ENCODE measurements around the gene PCDHA1.
"Not testable (repeated sequence)": the region's sequence is repeated elsewhere in the genome, so short reads cannot be mapped to it uniquely, and the experiment has no call there.

The PCDHA1 gene

GRCh38 chr5:140808889-140809291 is 22.9 kb downstream of the PCDHA1 start:
- no peak for DNase-seq

- peak; percentile 22 for DNase-seq
Measured at GRCh38 chr5:140821375-140822280, 35.7 kb downstream of the PCDHA1 start, which contains the start of gene PCDHA5. Gene PCDHA5, plus strand, starts transcription at chr5:140821613.

DNA sequence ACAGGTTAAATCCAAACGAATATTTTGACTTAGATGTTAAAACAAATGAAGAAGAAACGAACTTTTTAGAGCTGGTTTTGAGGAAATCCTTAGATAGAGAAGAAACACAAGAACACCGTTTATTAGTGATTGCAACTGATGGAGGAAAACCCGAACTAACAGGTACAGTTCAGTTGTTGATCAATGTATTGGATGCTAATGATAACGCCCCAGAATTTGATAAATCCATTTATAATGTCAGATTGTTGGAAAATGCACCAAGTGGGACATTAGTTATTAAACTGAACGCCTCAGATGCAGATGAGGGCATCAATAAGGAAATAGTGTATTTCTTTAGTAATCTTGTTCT is 36.3 kb downstream of the PCDHA1 start:
- no peak for DNase-seq

DNA sequence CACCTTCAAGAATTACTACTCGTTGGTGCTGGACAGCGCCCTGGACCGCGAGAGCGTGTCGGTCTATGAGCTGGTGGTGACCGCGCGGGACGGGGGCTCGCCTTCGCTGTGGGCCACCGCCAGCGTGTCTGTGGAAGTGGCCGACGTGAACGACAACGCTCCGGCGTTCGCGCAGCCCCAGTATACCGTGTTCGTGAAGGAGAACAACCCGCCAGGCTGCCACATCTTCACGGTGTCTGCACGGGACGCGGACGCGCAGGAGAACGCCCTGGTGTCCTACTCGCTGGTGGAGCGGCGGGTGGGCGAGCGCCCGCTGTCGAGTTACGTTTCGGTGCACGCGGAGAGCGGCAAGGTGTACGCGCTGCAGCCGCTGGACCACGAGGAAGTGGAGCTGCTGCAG is 37.0 kb downstream of the PCDHA1 start:
- not testable (repeated sequence) for DNase-seq

DNA sequence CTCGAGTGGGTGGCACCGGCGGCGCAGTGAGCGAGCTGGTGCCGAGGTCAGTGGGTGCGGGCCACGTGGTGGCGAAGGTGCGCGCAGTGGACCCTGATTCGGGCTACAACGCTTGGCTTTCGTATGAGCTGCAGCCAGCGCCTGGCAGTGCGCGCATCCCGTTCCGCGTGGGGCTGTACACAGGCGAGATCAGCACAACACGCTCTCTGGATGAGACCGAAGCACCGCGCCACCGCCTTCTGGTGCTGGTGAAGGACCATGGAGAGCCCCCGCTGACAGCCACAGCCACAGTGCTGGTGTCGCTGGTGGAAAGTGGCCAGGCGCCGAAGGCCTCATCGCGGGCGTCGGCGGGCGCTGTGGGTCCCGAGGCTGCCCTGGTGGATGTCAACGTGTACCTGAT is 37.5 kb downstream of the PCDHA1 start:
- DNase-seq, result no peak

DNA sequence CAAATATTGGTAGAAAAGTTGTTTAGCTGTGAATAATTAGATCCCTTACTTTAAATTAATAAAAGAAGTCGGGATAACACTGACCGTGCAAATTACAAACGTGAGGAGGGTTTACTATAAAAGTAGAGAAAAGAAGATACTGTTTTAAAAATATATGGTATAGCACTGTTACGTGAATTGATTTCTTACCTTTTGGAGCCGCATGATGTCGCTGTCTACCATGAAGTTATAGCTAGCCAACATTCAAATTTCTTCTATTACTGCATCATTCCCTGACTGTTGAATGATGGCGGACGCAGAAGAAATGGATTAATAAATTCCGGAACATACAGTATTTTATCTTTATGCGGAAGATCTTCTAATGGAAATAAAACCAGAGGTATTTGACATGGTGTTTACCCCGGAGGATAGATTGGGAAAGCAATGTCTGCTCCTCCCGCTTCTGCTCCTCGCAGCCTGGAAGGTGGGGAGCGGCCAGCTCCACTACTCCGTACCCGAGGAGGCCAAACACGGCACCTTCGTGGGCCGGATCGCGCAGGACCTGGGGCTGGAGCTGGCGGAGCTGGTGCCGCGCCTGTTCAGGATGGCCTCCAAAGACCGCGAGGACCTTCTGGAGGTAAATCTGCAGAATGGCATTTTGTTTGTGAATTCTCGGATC is 41.9 kb downstream of the PCDHA1 start, which contains the start of gene PCDHA6:
Gene PCDHA6, plus strand, starts transcription at position 257 of the 658 bp plus-strand sequence. Its CDS starts 132 bp downstream, at position 389.
- no peak for DNase-seq

DNA sequence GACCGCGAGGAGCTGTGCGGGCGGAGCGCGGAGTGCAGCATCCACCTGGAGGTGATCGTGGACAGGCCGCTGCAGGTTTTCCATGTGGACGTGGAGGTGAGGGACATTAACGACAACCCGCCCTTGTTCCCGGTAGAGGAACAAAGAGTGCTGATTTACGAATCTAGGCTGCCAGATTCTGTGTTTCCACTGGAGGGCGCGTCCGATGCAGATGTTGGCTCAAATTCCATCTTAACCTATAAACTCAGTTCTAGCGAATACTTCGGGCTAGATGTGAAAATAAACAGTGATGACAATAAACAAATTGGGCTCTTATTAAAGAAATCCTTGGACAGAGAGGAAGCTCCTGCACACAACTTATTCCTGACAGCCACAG is 42.4 kb downstream of the PCDHA1 start:
- no peak for DNase-seq

- DNase-seq, result not testable (repeated sequence)
Measured at GRCh38 chr5:140829511-140830501, 43.9 kb downstream of the PCDHA1 start.

DNA sequence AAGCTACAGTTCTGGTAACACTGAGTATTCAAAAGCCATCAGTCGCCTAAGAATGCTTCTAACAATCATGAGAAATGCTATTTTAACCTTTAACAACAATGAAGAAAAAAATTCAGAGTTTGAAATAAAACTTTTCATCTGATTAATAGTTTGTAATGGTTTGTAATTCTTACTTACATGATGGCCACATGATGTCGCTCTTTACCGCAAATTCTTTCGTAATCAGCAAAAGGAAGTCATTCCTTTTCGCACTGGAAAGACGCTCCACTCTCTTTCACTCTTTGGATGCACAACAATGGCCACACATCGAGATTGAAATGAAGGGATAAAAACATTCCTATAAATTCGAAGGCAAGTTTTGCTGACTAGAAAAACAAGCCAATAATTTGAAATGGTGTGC is 48.1 kb downstream of the PCDHA1 start, which contains the start of gene PCDHA7:
Gene PCDHA7, plus strand, starts transcription at position 277 of the 400 bp plus-strand sequence. Its CDS starts 115 bp downstream, at position 392.
- DNase-seq, result no peak

DNA sequence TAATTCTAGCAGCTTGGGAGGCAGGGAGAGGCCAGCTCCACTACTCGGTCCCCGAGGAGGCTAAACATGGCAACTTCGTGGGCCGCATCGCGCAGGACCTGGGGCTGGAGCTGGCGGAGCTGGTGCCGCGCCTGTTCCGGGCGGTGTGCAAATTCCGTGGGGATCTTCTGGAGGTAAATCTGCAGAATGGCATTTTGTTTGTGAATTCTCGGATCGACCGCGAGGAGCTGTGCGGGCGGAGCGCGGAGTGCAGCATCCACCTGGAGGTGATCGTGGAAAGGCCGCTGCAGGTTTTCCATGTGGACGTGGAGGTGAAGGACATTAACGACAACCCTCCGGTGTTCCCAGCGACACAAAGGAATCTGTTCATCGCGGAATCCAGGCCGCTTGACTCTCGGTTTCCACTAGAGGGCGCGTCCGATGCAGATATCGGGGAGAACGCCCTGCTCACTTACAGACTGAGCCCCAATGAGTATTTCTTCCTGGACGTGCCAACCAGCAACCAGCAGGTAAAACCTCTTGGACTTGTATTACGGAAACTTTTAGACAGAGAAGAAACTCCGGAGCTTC is 48.6 kb downstream of the PCDHA1 start:
- not testable (repeated sequence) for DNase-seq

DNA sequence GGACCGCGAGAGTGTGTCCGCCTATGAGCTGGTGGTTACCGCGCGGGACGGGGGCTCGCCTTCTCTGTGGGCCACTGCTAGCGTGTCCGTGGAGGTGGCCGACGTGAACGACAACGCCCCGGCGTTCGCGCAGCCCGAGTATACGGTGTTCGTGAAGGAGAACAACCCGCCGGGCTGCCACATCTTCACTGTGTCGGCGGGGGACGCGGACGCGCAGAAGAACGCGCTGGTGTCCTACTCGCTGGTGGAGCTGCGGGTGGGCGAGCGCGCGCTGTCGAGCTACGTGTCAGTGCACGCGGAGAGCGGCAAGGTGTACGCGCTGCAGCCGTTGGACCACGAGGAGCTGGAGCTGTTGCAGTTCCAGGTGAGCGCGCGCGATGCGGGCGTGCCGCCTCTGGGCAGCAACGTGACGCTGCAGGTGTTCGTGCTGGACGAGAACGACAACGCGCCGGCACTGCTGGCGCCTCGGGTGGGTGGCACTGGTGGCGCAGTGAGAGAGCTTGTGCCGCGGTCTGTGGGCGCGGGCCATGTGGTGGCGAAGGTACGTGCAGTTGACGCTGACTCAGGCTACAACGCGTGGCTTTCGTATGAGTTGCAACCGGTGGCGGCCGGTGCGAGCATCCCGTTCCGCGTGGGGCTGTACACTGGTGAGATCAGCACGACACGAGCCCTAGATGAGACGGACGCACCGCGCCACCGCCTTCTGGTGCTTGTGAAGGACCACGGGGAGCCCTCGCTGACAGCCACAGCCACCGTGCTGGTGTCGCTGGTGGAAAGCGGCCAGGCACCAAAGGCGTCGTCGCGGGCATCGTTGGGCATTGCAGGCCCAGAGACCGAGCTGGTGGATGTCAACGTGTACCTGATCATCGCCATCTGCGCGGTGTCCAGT is 49.9 kb downstream of the PCDHA1 start:
- DNase-seq, result no peak

DNA sequence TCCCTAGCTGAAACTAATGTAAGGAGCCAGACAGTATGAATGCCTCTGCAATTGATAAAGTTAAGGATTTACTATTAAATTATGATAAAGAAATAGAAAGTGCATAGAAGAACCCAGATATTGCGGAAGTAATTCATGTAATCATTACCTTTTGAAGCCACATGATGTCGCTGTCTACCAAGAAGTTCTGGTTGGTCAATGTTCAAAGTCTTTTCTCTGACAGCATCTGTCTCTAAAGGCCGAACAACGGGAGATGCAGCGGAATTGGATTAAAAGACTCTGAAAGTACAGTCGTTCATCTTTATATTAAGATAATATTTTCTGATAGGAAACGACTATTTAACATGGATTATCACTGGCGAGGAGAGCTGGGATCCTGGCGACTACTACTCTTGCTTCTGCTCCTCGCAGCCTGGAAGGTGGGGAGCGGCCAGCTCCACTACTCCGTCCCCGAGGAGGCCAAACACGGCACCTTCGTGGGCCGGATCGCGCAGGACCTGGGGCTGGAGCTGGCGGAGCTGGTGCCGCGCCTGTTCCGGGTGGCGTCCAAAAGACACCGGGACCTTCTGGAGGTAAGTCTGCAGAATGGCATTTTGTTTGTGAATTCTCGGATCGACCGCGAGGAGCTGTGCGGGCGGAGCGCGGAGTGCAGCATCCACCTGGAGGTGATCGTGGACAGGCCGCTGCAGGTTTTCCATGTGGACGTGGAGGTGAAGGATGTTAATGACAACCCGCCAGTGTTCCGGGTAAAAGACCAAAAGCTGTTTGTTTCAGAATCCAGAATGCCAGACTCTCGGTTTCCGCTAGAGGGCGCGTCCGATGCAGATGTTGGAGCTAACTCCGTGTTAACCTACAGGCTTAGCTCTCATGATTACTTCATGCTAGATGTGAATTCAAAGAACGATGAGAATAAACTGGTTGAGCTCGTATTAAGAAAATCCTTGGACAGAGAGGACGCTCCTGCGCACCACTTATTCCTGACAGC is 55.3 kb downstream of the PCDHA1 start, which contains the start of gene PCDHA8:
Gene PCDHA8, plus strand, starts transcription at position 210 of the 985 bp plus-strand sequence. Its CDS starts 135 bp downstream, at position 345.
- peak; percentile 15 for DNase-seq

DNA sequence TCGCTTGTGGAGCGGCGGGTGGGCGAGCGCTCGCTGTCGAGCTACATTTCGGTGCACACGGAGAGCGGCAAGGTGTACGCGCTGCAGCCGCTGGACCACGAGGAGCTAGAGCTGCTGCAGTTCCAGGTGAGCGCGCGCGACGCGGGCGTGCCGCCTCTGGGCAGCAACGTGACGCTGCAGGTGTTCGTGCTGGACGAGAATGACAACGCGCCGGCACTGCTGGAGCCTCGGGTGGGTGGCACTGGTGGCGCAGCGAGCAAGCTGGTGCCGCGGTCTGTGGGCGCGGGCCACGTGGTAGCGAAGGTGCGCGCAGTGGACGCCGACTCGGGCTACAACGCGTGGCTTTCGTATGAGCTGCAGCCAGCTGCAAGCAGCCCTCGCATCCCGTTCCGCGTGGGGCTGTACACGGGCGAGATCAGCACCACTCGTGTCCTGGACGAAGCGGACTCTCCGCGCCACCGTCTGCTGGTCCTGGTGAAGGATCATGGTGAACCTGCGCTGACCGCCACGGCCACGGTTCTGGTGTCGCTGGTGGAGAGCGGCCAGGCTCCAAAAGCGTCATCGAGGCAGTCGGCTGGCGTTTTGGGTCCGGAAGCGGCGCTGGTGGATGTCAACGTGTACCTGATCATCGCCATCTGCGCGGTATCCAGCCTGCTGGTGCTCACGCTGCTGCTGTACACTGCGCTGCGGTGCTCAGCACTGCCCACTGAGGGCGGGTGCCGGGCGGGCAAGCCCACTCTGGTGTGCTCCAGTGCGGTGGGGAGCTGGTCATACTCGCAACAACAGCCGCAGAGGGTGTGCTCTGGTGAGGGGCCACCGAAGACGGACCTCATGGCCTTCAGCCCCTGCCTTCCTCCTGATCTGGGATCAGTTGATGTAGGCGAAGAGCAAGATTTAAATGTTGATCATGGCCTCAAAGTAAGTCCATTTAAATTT is 57.1 kb downstream of the PCDHA1 start:
- DNase-seq, result no peak

- not testable (repeated sequence) for DNase-seq
Measured at GRCh38 chr5:140848139-140849102, 62.5 kb downstream of the PCDHA1 start, which contains the start of gene PCDHA9. Gene PCDHA9, plus strand, starts transcription at chr5:140848382. Its CDS starts 114 bp downstream, at chr5:140848496.

- DNase-seq, result not testable (repeated sequence)
Measured at GRCh38 chr5:140849831-140850634, 64.1 kb downstream of the PCDHA1 start.

Data from activated CD4-positive, alpha-beta T cell treated with anti-CD3 and anti-CD28 coated beads, Interleukin-2, Interleukin-6, amounts not matched to agents 100 ng/mL and 50 ng/mL, durations not matched to agents 16 hours and 8 hours (primary cell).